NCI-H226 (cell line): Measurements from ENCODE around the gene RGS13.

ENCODE experiments used
- DNase-seq: peaks from one replicate; pipeline ENCODE4 v3.0.0-alpha.2; 2015

The RGS13 gene, protein sequence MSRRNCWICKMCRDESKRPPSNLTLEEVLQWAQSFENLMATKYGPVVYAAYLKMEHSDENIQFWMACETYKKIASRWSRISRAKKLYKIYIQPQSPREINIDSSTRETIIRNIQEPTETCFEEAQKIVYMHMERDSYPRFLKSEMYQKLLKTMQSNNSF

DNA sequence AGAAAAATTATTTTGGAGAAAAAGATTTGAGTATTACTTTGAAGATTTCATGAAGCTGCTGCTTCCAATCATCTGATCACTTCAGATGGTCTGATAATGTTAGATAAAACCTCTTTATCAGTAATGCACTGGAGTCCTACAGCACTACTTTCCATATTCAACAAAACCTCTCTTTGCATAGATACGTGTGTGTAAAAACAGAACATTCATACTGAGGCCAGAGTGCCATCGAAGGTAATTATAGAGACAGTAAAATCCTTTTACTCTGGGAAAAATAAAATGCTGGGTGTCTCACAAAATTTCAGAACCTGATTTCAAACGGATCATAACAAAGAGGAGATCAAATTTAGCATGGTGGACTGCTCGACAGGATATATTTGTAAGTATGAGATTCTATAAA, at the start of gene RGS13:
Gene RGS13, plus strand, starts transcription at position 209 of the 400 bp plus-strand sequence. CDS start 8,188 bp downstream, outside the sequence.
- no peak for DNase-seq

DNA sequence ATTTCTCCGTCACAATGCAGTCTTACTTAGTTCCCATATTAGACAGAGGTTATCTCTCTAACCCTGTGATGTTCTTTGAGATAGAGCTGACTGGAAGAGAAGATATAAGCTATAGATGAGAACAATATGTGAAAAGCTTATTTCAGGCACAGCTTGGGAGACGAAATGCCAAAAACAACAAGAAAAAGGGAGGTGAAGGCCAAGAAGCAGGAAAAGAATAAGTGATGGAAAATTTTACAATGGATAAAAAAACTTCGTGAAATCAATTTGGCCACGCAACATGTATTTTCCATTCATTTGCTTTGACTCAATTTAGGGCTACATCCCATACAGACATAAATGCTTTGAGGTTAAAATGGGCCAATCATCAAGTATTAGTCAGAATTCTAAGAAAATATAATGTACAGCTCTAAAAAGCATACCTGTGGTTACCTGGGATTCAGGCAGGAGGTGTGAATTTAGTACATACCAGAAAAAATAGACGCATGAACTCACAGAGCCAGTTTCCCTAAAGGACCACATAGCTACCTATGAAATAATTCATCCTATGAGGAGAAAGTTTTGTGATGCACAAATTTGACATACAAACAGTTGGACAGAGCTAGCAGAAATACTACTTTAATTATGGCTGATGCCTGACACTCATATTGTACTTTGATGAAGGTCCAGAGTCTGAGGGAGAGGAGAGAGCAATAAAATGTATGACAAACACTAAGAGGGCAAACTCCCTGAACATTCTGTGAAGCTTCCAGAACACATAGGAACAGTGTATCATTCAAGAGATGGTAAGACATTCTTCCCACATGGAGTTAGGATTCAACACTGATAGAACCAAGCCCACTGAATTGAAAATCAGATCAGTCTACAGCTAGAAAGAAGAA, 48.3 kb upstream of the RGS13 start:
- no peak for DNase-seq

DNA sequence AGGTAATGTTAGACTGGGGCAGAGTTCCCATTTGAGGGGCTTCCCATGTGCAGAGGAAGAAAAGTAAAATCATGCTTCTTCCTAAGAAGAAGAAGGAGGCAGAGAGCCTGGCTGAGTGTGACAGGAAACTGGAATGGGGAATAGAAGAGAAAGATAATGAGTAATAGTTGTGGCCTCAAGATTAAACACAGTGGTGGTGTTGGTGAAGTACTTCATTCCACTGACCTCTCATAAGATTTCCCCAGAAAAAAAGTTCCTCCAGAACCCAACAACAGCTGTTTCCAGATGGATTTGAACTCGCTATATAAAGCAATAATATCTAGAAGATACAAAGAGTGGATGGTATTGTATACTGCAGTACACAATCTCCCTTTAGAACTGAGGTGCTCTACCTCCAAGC, 47.4 kb upstream of the RGS13 start:
- no peak for DNase-seq

DNA sequence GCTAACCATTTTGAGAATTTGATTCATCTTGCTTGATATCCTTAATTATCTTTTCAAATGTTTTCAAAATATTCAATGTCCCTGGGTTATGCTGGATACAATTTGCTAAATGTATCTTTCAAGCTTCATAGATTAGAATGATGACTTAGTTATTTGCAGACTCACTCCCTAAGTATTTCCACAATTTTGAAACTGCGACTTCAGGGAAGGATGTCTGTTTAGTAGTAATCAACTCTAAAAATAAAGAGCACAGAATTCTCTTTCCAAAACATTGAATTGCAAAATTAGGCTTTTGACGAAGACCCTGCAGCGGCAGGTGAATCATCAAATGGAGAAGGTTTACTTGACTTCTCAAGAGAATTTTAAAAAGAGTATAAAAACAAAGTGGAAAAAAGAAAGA, 46.1 kb upstream of the RGS13 start:
- no peak for DNase-seq

DNA sequence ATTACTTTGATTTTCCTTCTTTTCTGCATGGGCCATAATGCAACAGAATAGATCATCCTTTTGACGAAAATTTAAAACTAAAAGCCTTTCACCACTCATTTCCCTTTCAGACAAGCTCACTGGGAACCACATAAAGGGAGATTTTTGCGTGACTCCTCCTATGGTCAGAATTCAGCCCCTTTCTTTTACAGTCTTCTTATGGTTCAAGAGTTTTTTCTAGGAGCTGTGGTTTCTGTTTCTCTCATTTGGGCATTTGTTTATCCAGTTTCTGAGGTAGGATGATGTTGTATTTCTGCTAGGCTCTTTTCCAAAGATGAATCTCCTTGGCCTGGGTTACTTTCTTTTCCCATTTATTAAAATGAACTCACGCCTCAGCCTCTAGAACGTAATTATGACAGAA, 43.4 kb upstream of the RGS13 start:
- no peak for DNase-seq

DNA sequence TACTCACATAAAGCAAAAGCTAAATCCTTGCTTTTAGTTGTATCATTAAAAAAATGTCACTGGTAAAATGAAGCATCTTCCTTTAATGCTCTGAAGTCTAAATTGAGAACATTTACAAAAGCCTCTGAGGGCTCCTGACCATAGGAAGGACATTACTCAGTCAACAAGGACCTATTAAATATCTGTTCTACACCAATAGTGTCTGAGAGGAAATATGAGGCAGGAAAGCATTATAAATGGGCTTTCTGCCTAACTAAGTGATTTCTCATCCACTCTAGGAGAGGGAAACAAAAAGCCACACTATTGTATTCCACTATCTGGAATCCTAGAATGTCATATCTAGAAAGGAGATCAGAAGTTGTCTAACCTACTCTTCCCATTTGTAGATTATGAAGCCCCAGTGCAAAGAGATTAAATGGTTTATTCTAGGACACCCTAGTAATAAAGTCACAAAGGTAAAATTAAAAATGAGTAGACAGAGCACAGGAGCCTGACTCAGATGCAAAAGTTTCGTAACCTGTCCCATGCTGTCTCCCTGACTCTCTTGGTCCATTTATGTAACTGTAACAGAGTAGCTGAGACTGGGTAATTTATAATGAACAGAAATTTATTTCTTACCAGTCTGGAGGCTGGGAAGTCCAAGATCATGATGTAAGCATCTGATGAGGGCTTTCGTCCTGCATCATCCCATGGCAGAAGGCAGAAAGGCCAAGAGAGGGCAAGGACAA, 42.8 kb upstream of the RGS13 start:
- no peak for DNase-seq

DNA sequence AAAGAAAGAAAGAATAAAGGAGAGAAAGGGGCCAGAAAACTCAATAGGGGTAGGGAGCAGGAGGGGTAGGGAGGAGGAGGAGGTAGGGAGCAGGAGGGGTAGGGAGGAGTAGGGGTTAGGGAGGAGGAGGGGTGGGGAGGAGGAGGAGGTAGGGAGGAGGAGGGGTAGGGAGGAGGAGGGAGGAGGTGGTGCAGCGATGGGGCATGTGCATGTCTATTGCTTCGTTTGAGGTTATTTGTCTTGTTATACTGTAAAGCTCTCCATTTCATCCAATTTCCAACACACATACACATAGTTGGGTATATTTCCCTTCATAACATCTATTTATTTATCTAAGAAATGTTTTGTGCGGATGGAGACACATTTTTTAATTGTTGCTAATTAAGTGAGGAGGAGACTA, 40.6 kb upstream of the RGS13 start:
- DNase-seq = no peak

DNA sequence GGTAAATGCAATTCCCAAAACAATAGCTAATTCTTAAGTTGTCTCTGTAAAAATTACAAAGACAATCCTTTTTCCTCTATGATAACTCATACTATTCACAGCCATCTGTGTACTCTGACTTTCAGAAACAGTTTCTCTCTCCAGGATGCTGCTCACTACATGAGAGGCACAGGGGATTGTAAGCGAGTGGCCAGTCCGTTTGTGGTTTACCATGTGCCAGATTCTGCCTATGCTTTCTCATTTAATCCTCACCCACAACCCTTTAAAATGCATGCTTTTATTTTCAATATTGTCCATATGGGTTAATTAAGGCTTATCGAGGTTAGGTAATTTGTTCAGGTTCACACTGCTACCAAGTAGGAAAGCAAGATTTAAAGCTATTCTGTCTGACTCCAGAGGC, 37.4 kb upstream of the RGS13 start:
- no peak for DNase-seq

DNA sequence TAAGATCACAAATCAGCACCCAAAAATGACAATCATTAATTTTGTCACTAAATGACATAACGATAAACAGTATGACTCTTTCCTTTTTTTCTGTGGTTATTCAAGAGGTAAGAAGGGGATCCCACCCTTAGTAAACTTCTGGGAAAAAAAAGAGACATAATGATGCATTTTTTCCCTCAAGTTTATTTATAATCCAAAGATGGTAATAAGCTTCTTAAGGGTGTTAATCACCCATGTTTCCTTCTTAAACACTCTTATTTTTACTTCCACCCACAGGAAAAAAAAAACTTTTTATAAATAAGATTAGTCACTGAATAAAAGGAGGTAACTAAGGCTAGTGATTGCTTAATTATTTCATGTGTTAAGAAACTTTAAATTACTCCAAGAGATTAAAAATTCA, 35.7 kb upstream of the RGS13 start:
- DNase-seq = no peak

DNA sequence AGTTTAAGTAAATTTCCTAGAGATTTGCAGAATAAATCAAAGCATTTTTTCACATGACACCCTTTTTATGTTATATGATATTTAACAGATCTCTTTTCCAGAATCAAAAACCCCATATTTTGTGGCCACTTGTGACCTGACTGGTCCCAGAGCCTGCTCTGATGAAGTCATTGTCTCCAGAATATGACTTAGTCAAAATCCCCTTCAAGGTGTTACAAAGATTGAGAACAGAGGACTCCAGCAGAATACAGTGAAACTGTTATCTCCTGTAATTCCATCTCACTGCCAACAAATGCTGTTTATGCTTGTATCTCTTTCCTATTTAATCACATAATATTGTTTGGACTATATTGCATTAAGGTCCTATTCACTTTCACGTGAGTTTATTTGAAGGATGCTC, 34.8 kb upstream of the RGS13 start:
- DNase-seq = no peak

DNA sequence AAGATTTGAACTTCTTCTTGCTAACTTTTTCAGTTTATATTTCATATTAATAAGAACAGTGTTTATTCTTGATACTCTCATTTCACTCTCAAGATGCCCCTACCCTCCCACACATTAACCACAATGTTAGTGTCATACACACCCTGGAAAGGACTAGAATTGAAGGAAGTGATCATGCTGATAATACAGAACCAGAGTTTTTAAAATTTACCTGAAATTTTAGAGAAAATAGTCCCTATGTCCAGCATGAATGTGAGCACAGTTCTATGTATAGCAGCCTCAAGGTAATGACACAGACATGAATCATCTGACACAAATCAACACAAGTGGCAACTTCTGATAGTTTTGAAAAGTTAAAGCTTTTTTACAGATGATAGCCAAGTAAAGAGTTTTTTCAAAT, 34.4 kb upstream of the RGS13 start:
- no peak for DNase-seq

DNA sequence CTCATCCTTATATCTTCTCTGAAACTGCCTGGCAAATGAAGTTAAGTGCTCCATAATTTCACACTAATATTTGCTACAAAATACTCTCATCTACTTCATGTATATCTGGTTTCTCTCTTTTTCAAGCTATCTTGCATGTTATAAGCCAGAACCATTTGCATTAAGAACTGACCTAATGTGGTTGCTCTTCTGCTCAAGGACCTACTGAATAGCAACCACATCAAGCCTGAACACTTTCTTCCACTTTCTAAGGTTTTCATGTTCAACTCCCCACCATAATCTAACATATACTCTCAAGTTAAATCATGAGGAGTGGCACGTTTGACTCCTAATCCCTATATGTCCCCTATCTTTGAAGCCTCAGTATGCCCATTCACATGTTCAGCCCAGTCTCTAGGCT, 33.2 kb upstream of the RGS13 start:
- DNase-seq = no peak

DNA sequence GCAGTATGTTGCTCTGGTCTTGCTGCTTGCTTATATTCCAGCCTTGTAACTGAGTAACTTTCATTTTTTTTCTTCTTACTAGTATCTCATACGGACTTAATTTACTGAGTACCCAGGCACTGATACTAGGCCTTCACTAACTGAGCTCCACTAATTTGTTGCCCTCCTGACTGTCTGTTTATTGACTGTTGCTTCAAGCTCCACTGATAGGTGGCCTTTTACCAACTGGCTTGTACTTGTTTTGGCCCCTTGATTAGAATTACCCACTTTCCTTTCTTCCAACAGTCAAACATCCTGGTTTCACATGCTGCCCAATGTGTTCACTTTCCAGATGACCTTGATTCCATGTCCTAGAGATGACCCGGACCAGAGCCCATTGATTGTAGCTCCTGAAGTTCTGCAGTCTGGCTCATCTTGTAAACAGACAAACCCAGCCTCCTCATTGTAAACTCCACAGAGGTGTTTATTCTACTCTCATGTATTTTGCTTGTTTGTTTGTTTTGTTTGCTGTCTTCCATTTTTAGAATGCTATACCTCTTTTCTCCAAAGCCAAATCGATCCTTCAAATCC, 32.6 kb upstream of the RGS13 start:
- DNase-seq = no peak

DNA sequence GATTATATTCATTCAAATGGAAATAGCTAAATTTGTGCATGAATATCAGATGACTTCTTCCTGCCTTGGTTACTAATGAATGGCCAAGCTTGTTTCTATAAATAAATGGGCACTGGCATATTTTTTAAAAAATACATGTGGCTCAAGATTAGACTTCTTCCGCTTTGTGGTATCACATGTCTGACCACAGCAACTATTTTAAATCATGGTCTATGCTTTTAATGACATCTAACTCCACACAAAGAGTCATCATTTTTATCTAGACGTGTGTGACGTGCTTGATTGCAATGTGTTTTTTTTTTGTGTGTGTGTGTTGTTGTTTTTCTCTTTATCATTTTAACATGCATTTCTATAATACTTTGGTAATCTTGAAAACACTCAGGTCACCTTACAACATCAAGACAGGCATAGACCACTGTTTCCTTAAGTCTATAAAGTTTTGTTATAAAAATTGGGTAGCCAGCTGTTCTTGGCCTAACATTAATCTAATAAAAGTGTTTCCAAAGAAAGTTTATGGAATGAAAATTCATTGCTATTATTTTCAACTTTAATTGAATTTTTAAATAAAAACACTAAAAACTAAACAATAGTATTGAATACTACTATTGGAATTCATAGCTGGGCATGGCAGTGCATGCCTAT, 30.8 kb upstream of the RGS13 start:
- no peak for DNase-seq

DNA sequence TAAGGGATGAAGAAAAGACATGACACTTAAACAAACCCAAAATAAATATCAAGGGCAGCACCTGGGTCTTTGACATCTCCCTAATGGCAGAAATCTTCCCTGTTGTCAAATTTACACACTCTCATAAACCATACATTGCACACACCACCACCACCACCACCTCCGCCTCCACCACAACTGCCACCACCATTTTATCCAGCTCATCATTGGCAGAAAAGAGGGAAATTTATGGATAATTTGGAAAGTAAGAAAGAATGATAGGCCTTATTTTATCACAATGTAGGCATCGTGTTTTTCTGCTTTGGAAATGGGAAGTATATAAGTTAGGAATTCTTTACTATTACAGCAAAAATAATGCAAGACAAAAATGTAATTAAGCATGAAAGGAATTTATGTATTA, 27.3 kb upstream of the RGS13 start:
- DNase-seq = no peak

DNA sequence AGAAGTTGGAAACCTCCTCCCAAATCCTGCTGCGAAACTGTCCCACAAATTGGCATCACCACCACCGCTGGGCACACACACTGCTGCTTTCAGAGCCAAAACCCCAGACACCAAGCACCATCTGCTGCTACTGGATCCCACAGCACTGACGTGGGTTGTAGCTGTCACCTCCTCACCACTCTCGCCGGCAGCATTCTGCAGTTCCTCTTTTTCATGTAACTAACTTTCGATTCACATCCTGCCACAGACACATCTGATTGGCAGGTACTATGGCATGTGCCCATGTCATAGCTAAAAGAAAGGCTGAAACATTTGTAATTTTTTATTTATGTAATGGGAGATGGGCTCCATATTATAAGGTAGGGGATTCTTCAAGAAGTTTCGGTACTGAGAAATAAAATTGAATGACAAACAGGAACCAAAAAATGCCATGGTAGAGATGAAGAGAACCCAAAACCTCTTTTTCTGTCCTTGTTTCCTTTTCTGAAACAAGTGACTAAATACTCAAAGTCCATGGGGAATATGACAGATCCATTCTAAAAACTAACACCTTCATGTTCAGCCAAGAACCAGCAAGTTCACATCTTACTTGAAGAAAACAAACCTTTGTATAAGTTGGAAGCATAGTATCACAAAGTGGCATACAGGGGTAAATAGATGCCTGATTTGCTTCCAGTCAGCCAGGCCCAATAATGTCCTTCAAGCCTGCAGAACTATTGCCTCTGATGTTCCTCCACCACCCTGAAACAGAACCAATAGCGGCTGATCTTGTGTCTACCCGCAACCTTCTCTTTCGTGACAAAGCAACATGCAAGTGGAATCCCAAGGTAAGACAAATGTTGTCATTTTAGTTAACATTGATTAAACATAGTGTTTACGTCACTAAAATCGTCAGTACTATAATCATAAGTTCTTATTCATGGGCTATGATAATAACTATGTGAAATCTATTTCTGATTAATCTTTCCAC, 26.6 kb upstream of the RGS13 start:
- no peak for DNase-seq

DNA sequence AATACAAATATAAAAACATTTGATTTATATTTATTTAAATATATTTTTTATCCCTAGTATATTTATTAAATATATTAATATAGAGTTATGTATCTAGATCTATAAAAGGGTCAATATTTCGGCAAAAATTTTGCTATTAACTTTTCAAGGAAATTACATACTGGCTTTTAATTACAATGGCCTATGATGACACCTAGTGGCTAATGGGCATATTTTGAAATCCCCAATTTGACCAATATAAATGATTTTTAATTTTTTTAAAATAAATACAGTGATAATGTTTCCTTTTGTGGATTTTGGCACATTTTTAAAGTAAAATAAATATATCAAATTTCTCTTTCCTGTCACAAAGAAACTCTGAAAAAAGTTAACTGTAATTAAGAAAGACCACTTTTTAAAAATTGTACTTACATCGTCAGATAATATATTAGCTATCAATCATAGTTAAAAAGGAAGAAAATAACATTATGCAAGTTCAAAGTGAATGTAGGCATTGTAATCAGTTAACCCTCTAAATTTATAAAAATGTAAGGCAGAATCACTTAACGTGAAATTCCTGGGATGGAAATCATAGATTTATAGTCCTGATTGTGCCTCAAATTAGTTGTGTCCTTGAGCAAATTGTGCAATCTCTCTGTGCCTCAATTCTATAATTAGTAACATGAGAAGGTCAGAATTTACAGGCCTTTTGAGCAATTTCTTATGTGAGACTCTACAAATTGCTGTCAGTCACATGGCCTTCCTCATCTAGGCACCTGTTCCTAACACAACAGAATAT, 25.6 kb upstream of the RGS13 start:
- DNase-seq = no peak

DNA sequence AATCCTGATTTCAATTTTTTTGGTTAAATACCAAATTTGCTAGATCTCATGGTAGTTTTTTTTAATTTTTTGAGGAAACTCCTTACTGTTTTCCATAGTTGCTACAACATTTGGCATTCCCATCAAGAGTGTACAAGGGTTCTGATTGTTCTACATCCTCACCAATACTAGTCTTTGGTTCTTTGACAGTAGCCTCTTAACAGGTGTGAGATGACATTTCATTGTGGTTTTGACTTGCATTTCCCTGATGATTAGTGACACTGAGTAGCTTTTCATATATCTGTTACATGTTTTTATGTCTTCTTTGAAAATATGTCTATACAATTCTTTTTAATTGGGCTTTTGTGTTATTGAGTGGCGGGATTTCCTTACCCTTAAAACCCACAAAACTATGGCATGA, 20.9 kb upstream of the RGS13 start:
- no peak for DNase-seq

DNA sequence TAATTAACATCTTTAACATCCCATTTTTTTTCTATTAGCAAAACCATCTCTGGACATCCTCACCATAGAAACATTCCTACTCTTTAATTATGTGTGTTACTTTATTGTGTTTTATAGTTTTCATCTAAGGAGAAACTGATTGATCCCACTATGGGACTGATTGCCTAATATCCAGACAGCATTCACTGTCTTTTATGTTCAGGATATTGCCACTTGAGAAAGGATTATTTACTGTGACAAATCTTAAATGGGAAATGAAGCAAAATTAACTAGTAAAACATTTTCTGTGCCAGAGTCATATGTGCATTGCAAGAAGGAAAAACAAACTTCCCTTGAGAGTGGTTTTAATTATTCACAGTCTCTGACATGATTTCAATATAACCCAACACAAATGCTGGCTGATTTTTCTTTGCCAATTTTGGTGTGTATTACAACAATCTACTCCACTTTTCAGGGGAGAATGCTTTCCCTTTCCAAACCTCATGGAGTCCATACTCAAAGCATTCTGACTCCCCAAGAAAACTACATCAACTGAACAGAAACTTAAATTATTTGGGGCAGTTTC, 15.8 kb upstream of the RGS13 start:
- DNase-seq = no peak

DNA sequence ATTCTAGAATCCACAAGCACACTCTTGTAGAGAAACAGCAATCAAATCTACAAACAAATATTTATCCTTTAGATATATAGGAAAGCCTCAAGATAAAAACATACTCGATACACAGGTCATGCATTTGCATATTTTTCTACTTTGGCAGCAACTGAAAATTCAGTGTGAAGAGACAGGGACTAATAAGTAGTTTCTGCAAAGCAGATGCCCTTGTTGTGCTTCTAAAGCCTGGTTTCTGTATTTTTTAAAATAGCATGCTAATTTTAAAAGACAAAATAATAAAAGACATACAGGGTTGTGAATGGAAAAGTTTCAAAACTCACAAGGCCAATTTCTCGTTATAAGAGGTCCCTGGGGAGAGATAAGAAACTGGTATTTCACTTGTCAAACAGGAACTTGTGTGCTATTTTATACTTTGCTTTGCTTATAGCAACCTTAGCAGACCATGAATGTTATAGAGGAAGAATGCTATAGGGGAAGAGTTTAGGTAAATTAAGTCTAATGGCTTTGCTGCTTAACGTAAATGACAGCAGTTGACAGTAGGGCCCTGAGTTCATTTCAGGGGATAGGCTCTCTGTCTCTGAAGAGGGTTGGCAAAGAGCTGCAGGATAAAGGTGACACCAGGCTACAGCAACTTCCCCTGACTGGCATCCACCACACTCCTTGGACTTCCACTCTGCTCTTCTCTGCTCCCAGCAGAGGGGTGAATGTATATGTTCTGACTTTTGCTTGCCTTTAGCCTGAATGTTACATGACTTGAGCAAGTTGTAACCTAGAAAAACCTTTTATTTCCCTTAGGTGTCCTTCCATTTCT, 9.4 kb upstream of the RGS13 start:
- no peak for DNase-seq
